ENCODE results near the gene IPO4.

Gene IPO4

GRCh38 chr14:24130717-24131548 is 57.7 kb downstream of the IPO4 start:
- DNase-seq, result peak; percentile 6

GRCh38 chr14:24130380-24130716 is 58.3 kb downstream of the IPO4 start, which contains the start of gene FITM1:
Gene FITM1, plus strand, starts transcription at chr14:24130659. Its CDS starts 905 bp downstream, at chr14:24131564.
- no peak for DNase-seq
